Limb (tissue), 2 donors: ENCODE results near the gene TAF3.

Source experiments
- DNase-seq, 2 donors: peaks; one replicate each; pipeline ENCODE4 v3.0.0-alpha.2; 2016; ENCODE audit errors: extremely low spot score in 2 of 2

Gene TAF3

DNA sequence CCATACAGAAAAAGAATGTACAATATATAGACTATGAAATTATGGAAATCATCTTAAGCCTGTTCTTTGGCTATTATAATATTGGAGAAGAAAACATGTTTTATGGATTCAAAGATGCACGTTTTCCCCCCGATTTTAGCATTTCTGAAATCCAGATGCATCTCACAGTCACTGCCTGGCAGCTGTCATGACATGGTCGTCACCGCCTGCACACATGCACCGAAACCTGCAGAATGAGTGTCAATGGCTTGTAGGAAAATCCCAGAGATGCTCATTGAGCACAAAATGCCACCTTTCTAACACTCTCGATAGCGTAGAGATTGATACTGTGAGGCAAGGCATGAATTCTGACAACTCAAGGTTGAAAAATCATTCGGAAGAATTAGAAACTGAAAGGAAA is 115.5 kb downstream of the TAF3 start:
- no peak for DNase-seq

- DNase-seq, result no peak
These were observed 119.1 kb downstream of the TAF3 start for GRCh38 chr10:7937315-7937945.

- no peak for DNase-seq
These were observed 123.3 kb downstream of the TAF3 start for GRCh38 chr10:7941576-7941975.

GRCh38 chr10:7942316-7942715 is 124.0 kb downstream of the TAF3 start:
- DNase-seq, result no peak

DNA sequence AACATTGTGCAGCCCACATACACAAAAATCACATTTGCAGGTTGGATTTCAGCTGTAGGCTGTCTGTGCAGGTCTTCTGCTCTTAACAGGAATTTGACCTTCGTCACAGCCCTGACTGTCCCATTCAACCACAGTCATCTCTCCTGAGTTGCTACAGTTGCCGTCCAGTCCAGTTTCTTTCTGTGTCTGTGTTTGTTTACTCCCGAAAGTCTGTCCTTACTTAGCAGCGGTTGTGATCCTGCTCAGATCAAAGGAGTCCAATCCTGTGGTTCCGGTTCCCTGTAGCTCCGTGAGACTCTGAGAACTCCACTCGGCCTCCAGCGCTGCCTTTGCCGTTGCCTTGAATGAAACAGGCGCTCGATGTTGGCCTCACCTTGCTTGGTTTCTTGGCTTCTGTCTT is 124.6 kb downstream of the TAF3 start:
- no peak for DNase-seq

- no peak for DNase-seq
These were observed 125.8 kb downstream of the TAF3 start for GRCh38 chr10:7944215-7944480.

- DNase-seq, result no peak
These were observed 126.2 kb downstream of the TAF3 start for GRCh38 chr10:7944537-7944936.

GRCh38 chr10:7945034-7945433 is 126.7 kb downstream of the TAF3 start:
- no peak for DNase-seq

GRCh38 chr10:7945469-7946187 is 127.3 kb downstream of the TAF3 start:
- DNase-seq, result no peak

- DNase-seq, result no peak
These were observed 130.2 kb downstream of the TAF3 start for GRCh38 chr10:7948371-7949000.

DNA sequence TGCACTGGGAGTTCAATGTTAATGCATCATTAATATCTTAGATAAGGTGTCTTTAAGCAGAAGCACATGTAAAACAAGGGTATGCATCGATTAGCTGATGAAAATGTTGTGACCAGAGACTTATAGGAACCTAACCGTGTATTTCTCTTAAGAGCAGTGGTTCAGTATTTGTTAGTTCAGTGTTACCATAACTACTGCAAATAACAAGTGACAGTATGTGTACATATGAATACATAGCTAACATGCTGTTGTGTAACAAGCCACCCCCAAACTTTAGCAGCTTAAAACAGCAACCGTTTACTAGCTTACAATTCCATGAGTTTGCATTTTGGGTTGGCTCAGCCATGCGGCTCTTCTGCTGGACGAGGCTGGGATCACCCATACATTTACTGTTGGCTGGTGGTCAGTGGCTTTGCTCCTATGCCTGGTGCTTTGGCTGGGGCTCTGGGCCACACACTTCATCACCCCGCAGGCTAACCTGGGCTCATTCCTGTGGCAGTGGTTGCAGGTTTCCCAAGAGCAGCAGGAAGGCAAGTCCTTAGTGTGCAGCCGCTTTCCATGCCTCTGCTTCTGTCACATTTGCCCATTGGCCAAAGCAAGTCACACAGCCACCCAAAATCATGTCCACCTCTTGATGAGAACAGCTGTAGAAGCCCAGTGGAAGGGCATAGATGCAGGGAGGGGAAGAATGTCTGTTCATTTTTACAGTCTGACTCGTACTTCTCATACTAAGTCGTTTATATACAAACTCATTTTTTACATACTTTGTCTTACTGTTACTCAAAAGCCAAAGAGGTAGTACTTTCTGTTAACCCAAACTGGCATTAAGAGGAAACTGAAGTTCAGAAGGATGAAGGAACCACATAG is 132.9 kb downstream of the TAF3 start:
- no peak for DNase-seq

DNA sequence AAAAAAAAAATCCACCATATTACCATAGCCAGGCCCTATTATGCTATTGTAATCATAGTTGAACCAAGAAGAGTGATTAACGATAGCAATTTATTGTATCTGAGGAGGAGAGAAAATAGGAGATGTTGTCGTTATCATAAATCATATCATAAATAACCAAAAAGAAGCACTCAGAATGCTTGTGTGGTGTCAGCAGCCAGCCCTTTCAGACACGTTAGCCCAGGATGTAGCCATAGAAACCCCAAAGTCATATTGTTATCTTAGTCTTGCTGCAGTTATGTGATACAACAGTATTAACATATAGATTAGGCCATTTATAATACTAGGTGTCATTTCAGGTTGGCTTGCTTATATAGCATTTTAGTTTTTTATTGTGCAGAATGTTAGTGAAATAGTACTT is 134.0 kb downstream of the TAF3 start:
- DNase-seq, result no peak

DNA sequence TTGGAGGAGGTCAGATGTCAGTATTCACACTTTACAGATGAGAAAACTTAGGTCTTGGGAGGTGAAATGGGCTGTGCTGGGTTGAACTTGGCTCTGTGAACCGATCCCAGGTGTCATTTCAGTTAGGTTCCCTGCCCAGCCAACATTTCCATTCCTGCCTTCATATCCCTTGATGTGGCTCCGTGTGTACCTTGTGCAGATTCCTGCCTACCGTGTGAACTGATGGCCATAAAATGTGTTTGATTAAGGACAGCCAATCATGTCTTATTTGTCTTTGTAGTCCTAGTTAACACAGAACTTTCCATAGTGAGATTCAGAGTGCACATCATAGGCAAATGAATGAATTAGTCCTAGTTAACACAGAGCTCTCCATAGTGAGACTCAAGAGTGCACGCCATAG is 135.1 kb downstream of the TAF3 start:
- DNase-seq, result no peak

GRCh38 chr10:7955446-7955845 is 137.1 kb downstream of the TAF3 start:
- no peak for DNase-seq

DNA sequence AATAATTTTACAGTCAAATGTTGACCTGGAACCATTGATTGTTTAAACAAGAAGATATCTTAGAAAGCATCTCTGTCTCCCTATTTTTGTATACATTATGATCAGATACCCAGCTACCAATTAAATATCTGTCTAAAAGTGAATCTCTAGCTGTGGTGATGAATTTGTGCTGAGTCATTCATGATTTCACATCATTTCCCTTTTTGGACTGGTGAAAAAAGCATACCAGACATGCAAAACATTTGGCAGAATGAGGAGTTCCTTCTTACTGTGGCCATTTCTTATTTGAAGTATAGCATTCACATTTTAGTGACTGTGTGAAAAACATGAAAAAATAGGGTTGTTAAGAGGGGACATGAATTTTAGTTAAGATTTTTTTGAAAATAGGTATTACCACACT is 138.2 kb downstream of the TAF3 start:
- DNase-seq, result no peak

GRCh38 chr10:7957591-7957990 is 139.3 kb downstream of the TAF3 start:
- no peak for DNase-seq

DNA sequence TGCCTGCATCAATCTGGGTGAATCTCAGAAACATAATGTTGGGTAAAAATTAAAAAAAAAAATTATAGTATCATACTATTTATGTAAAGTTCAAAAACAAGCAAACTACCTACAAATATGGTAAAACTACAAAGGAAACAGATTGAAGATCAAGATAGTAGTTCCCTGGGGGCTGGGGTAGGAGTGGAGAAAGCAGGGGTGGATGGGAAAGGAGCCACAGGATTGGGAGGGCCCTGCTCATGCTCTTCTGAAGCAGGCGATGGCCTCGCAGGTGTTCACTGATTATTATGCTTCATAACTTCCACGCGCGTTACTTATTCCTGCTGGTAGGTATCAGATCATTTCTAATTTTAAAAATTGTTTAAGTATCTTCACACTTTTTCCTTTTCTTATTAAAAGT is 140.1 kb downstream of the TAF3 start:
- no peak for DNase-seq

- DNase-seq, result no peak
These were observed 141.8 kb downstream of the TAF3 start for GRCh38 chr10:7960108-7960507.

- DNase-seq, result no peak
These were observed 144.3 kb downstream of the TAF3 start for GRCh38 chr10:7962592-7962991.

DNA sequence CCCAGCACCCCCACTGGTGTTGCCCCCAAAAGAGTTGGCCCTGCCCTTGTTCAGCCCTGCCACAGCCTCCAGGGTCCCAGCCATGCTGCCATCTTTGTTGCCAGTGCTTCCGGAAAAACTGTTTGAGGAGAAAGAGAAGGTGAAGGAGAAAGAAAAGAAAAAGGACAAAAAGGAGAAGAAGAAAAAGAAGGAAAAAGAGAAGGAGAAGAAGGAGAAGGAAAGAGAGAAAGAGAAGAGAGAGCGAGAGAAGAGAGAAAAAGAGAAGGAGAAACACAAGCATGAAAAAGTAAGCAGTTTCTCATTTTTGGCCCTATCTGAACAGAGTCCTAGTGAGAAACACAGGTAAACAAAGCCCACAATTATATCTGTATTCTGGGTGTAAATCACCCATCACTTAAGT is 147.2 kb downstream of the TAF3 start:
- DNase-seq, result no peak

- no peak for DNase-seq
These were observed 148.7 kb downstream of the TAF3 start for GRCh38 chr10:7967035-7967434.

DNA sequence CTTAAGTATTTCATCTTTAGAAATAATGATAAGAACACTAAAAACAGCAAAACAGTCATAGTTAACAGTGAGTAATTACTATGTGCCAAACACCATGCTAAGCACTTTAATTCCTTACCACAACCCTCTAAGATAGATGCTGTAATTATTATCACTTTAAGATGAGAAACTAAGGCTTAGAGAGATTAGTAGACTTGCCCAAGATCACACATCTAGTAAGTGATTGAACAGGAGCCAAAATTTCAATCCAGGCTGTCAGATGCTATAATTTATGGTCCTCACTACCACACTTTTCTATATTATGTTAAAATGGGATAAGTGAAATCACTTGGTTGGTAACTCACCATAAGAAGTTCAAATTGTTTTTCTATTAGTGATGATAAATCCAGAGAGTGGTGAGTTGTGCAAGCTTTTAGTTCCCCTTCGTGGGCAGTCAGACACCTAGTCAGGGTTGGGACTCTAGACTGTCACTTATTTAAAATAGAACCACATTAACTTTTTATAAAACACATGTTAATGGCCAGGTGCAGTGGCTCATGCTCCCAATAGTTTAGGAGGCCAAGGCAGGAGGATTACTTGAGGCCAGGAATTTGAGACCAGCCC is 150.3 kb downstream of the TAF3 start:
- no peak for DNase-seq
